Stimulated activated CD4-positive, alpha-beta T cell treated with anti-CD3 and anti-CD28 coated beads, TNF-alpha, amount 100 ng/mL, for 4 hours (primary cell): ENCODE data around the gene IMPDH2.

Experiments used
- DNase-seq, 3 experiments: peaks; one replicate each; pipeline ENCODE4 v3.0.0-alpha.2; 2020; ENCODE audit warnings: low read depth in 3 of 3

IMPDH2 gene

DNA sequence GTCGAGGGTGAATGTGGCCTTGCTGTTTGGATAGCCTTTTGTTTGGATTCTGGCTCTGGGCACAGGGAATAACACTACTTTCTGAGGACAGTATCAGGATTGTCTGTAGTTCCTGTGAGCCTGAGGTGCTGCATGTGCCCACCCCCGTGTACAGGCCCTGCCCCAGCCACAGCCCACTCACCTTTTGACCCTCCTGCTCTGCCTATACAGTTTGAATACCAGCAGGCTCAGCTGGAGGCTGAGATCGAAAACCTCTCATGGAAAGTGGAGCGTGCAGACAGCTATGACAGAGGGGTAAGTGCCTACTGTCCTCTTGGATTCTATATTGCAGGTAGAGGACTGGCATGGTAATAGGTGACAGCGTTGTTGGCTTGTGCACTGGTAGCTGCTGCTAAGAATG, 46.5 kb downstream of the IMPDH2 start:
- DNase-seq = no peak

DNA sequence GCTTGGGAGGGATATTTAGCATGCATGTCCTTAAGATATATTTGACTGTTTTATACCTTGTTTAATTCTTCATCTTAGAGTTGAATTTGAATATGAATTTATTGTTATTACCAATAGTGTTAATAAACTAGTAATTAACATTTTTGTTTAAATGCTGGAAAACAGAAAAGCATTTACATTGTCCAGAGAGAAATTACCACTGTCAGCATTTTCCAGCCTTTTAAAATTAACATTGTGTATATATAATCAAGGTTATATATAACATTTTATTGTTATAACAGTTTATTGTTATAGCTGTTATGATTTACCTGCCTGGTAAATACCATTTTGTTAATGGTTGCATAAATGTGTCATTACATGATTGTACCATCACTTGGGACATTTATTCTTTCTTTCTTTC, 47.2 kb downstream of the IMPDH2 start:
- no peak for DNase-seq

DNA sequence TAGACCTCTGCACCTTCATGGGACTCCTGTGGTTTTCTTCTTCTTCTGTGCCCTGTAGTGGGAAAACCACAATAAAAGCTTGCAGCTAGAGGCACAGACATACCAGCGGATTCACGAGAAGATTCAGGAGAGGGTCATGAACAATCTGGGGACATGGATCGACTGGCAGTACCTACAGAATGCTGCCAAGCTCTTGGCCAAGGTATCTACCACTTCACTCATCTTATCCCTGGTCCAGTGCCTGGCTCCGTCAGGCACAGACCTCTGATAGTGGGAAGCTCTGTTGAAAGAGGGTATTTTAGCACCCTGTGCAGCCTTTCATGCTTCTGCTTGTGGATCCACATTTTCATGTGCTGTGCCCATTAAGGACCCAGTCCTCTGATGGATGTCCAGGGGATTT, 48.9 kb downstream of the IMPDH2 start:
- DNase-seq = no peak

GRCh38 chr3:48979451-48979850, 49.7 kb downstream of the IMPDH2 start:
- no peak for DNase-seq
